Right renal cortex interstitium (tissue), 3 donors: Measurements from ENCODE around the gene SNX3. TPM values are rescaled to one million over a fixed set of nuclear protein-coding genes. Genes with fewer than 3 reads are reported as not detected.

Experiments
- DNase-seq, 3 donors: peaks; one replicate each; pipeline ENCODE4 v3.0.0-alpha.2; 2013; ENCODE audit warnings: low read depth in 3 of 3, low spot score in 2 of 3
- polyA plus RNA-seq, 3 donors: library from polyadenylated mRNA; unstranded; fragments of 120-200 nt; gene quantifications; one replicate each; pipeline ENCODE4 v1.2.1, GENCODE V29; 2013; ENCODE audit not compliant: insufficient read length in 3 of 3

The SNX3 gene
- polyA plus RNA-seq, 3 donors: 238 to 256 (median 248) TPM

GRCh38 chr6:108171918-108172516 is 88.8 kb downstream of the SNX3 start:
- DNase-seq: no peak

- DNase-seq: no peak
Measured at GRCh38 chr6:108171291-108171917, 89.4 kb downstream of the SNX3 start.

GRCh38 chr6:108170332-108171290 is 90.2 kb downstream of the SNX3 start:
- no peak for DNase-seq

- no peak for DNase-seq
Measured at GRCh38 chr6:108169464-108170331, 91.1 kb downstream of the SNX3 start.

- DNase-seq: no peak
Measured at GRCh38 chr6:108168501-108169463, 92.1 kb downstream of the SNX3 start.

GRCh38 chr6:108168090-108168463 is 92.8 kb downstream of the SNX3 start:
- no peak for DNase-seq

GRCh38 chr6:108167449-108168089 is 93.3 kb downstream of the SNX3 start:
- no peak for DNase-seq

- DNase-seq: no peak
Measured at GRCh38 chr6:108166664-108167448, 94.0 kb downstream of the SNX3 start.

GRCh38 chr6:108165714-108166663 is 94.9 kb downstream of the SNX3 start, which contains the start of gene NR2E1:
Gene NR2E1, plus strand, starts transcription at chr6:108166022. Its CDS starts 744 bp downstream, at chr6:108166766.
- DNase-seq: no peak

- no peak for DNase-seq
Measured at GRCh38 chr6:108164815-108165706, 95.8 kb downstream of the SNX3 start.

GRCh38 chr6:108164543-108164814 is 96.4 kb downstream of the SNX3 start:
- DNase-seq: no peak

GRCh38 chr6:108163644-108164542 is 96.9 kb downstream of the SNX3 start:
- DNase-seq: no peak

- DNase-seq: no peak
Measured at GRCh38 chr6:108163267-108163643, 97.6 kb downstream of the SNX3 start.

GRCh38 chr6:108161724-108162282 is 99.0 kb downstream of the SNX3 start:
- no peak for DNase-seq
